Prostate gland (tissue), 2 donors: ENCODE results near the gene GAMT. TPM values are rescaled to one million over a fixed set of nuclear protein-coding genes. Genes with fewer than 3 reads are reported as not detected.

ENCODE experiments used
- DNase-seq: peaks from one replicate; pipeline ENCODE4 v3.0.0-alpha.2; 2019; ENCODE audit warnings: low spot score
- H3K27ac ChIP-seq, 2 donors: fragments of 200-600 bp; sonication (generic); 2 replicates each; pipeline ENCODE4 v1.5.1; 2017 to 2019
- H3K27me3 ChIP-seq: fragments of 200-600 bp; sonication (generic); replicated peaks from 2 replicates; pipeline ENCODE4 v1.5.1; 2019; ENCODE audit not compliant: insufficient read depth
- H3K36me3 ChIP-seq, 2 donors: fragments of 200-600 bp; sonication (generic); 1 replicate in 1 of 2; 2 replicates in 1 of 2; pipeline versions ENCODE4 v1.5.1 to v1.8.1; 2017 to 2019
- H3K4me1 ChIP-seq: fragments of 200-600 bp; sonication (generic); replicated peaks from 2 replicates; pipeline ENCODE4 v1.5.1; 2019
- H3K4me3 ChIP-seq, 2 donors: fragments of 200-600 bp; sonication (generic); 2 replicates each; pipeline ENCODE4 v1.5.1; 2017 to 2019
- H3K9me3 ChIP-seq: fragments of 200-600 bp; sonication (generic); 2 replicates; pipeline ENCODE4 v1.5.1; 2017
- CTCF ChIP-seq, 4 experiments: fragments of 200-600 bp in 2 of 4; fragments of 450-650 bp in 2 of 4; sonication (generic) in 2 of 4; IDR thresholded peaks; 1 replicate in 3 of 4; 2 replicates in 1 of 4; pipeline ENCODE4 v1.5.1; 2016 to 2019; ENCODE audit warnings: antibody characterized with exemption in 4 of 4, mild to moderate bottlenecking in 2 of 4, moderate library complexity in 2 of 4
- POLR2A ChIP-seq: fragments of 450-650 bp; IDR thresholded peaks from one replicate; pipeline ENCODE4 v1.6.1; 2016; ENCODE audit warnings: antibody characterized with exemption, mild to moderate bottlenecking
- POLR2AphosphoS5 ChIP-seq: sonication (generic); formaldehyde crosslinking; IDR thresholded peaks from one replicate; pipeline ENCODE4 v1.6.1; 2017; ENCODE audit warnings: antibody characterized with exemption
- WGBS: methylation state at CpG from one replicate; pipeline ENCODE4 v1.1.5; 2018; 5-methylcytosine and 5-hydroxymethylcytosine counted together
- intact Hi-C: fragments of 100-400 bp; cut with DNase I; formaldehyde crosslinking; loops from one replicate; pipeline ENCODE4 v1.14.2; 2022
- total RNA-seq, 2 donors: library from RNA; depleted of rRNA; stranded (reverse); fragments of >200 nt; gene quantifications; one replicate each; pipeline ENCODE4 v1.1.0, GENCODE V29; 2016

The GAMT gene
- total RNA-seq, 2 donors from 2014 or later = 100 to 183 TPM

- H3K9me3 ChIP-seq = no peaks in the 10 kb centered on the region
- no peak for DNase-seq
Observed at GRCh38 chr19:1395194-1396018, 5.9 kb downstream of the GAMT start.

GRCh38 chr19:1394252-1395193 lies 6.8 kb downstream of the GAMT start:
- no peak for DNase-seq
- no peaks in the 10 kb centered on the region for H3K9me3 ChIP-seq
- no peak overlapping the region for H3K27ac ChIP-seq
- intact Hi-C loops = no loop called here
- H3K4me3 ChIP-seq = no peak overlapping the region
- peaks cover 0 to 4% of the 10 kb centered on the region in 2 donors for H3K36me3 ChIP-seq
- H3K4me1 ChIP-seq = no peaks in the 10 kb centered on the region
- TF ChIP-seq CTCF (IDR thresholded peaks at IDR 0.05) = no peak
- TF ChIP-seq POLR2AphosphoS5 = no peak
- no peak for TF ChIP-seq POLR2A
- 36% methylated on average over 41 of the region's 43 CpGs for WGBS
- no peaks in the 10 kb centered on the region for H3K27me3 ChIP-seq

More at GRCh38 chr19:1395194-1396018, 5.9 kb downstream of the GAMT start:
- H3K4me1 ChIP-seq = no peaks in the 10 kb centered on the region
- H3K27ac ChIP-seq = no peak overlapping the region
- intact Hi-C loops = no loop called here
- TF ChIP-seq POLR2AphosphoS5 (no peak), POLR2A (no peak), CTCF (IDR thresholded peaks at IDR 0.05) (no peak)
- no peak overlapping the region for H3K4me3 ChIP-seq
- 35% methylated on average over 27 of the region's 52 CpGs for WGBS
- no peaks in the 10 kb centered on the region for H3K27me3 ChIP-seq
- peaks cover 0 to 4% of the 10 kb centered on the region in 2 donors for H3K36me3 ChIP-seq

- no peak overlapping the region for H3K27ac ChIP-seq
- H3K9me3 ChIP-seq = no peaks in the 10 kb centered on the region
- H3K4me3 ChIP-seq = no peak overlapping the region
- no peak for DNase-seq
- TF ChIP-seq CTCF (IDR thresholded peaks at IDR 0.05) = no peak
- TF ChIP-seq POLR2AphosphoS5 = no peak
- TF ChIP-seq POLR2A = no peak
- H3K27me3 ChIP-seq = no peaks in the 10 kb centered on the region
- no peaks in the 10 kb centered on the region for H3K4me1 ChIP-seq
- H3K36me3 ChIP-seq = peaks cover 0 to 4% of the 10 kb centered on the region in 2 donors
- intact Hi-C loops = no loop called here
- WGBS = 68% methylated on average over 14 of the region's 17 CpGs
Observed at GRCh38 chr19:1393841-1394240, 7.5 kb downstream of the GAMT start.

GRCh38 chr19:1392939-1393530 lies 8.3 kb downstream of the GAMT start:
- DNase-seq = no peak
- TF ChIP-seq POLR2AphosphoS5 (no peak), POLR2A (no peak), CTCF (IDR thresholded peaks at IDR 0.05) (no peak)
- peaks cover 0 to 4% of the 10 kb centered on the region in 2 donors for H3K36me3 ChIP-seq
- no peak overlapping the region for H3K4me3 ChIP-seq
- no peaks in the 10 kb centered on the region for H3K27me3 ChIP-seq
- H3K9me3 ChIP-seq = no peaks in the 10 kb centered on the region
- no peak overlapping the region for H3K27ac ChIP-seq
- WGBS = 88% methylated on average over 21 of the region's 37 CpGs
- intact Hi-C loops = no loop called here
- H3K4me1 ChIP-seq = no peaks in the 10 kb centered on the region
